ENCODE data around the gene MRRF. TPM values are rescaled to one million over a fixed set of nuclear protein-coding genes. Genes with fewer than 3 reads are reported as not detected.

Gene MRRF
- total and polyA plus RNA-seq, 8 donors, result 7.1 to 98.6 (median 26.4) TPM

GRCh38 chr9:122336189-122336588, 71.5 kb downstream of the MRRF start:
- no peaks in the 10 kb centered on the region for H3K36me3 ChIP-seq
- H3K9me3 ChIP-seq, result no peaks in the 10 kb centered on the region
- TF ChIP-seq EP300 (IDR thresholded peaks at IDR 0.05) (no peak), POLR2AphosphoS5 (IDR thresholded peaks at IDR 0.05) (no peak), POLR2A (IDR thresholded peaks at IDR 0.05) (no peak), CTCF (IDR thresholded peaks at IDR 0.05) (no peak)
- peaks cover 0 to 18% (median 7%) of the 10 kb centered on the region in 3 donors for H3K27me3 ChIP-seq
- no peak overlapping the region for H3K27ac ChIP-seq
- no peak overlapping the region for H3K4me3 ChIP-seq
- 87 to 94% (median 89%) methylated on average over 5 of the region's 5 CpGs for WGBS, 5 donors
- DNase-seq, result no peak
- intact Hi-C loops (cut with DNase I; ENCODE audit: low total_unique reads), result no loop called here
- peaks cover 0 to 4% (median 2%) of the 10 kb centered on the region in 4 donors for H3K4me1 ChIP-seq

- DNase-seq, result no peak
- no peaks in the 10 kb centered on the region for H3K36me3 ChIP-seq
- H3K4me1 ChIP-seq, result peaks cover 0 to 4% (median 2%) of the 10 kb centered on the region in 4 donors
- H3K9me3 ChIP-seq, result no peaks in the 10 kb centered on the region
- no peak overlapping the region for H3K4me3 ChIP-seq
- TF ChIP-seq EP300 (IDR thresholded peaks at IDR 0.05), result no peak
- no peak for TF ChIP-seq POLR2AphosphoS5 (IDR thresholded peaks at IDR 0.05)
- no peak for TF ChIP-seq POLR2A (IDR thresholded peaks at IDR 0.05)
- no peak for TF ChIP-seq CTCF (IDR thresholded peaks at IDR 0.05)
- peaks cover 0 to 18% (median 7%) of the 10 kb centered on the region in 3 donors for H3K27me3 ChIP-seq
- 32 to 48% (median 46%) methylated on average over 21 to 26 of the region's 26 CpGs for WGBS, 5 donors
- H3K27ac ChIP-seq, result no peak overlapping the region
- intact Hi-C loops (cut with DNase I; ENCODE audit: low total_unique reads), result no loop called here
Observed at GRCh38 chr9:122336866-122337555, 72.3 kb downstream of the MRRF start.

GRCh38 chr9:122337556-122337929, 72.9 kb downstream of the MRRF start:
- no peak for TF ChIP-seq POLR2AphosphoS5 (IDR thresholded peaks at IDR 0.05)
- no peak for TF ChIP-seq CTCF (IDR thresholded peaks at IDR 0.05)
- no peak for TF ChIP-seq EP300 (IDR thresholded peaks at IDR 0.05)
- no peak for TF ChIP-seq POLR2A (IDR thresholded peaks at IDR 0.05)
- peaks cover 0 to 18% (median 7%) of the 10 kb centered on the region in 3 donors for H3K27me3 ChIP-seq
- no peak for DNase-seq
- H3K27ac ChIP-seq, result no peak overlapping the region
- H3K9me3 ChIP-seq, result no peaks in the 10 kb centered on the region
- H3K4me3 ChIP-seq, result no peak overlapping the region
- H3K4me1 ChIP-seq, result peaks cover 0 to 4% (median 2%) of the 10 kb centered on the region in 4 donors
- intact Hi-C loops (cut with DNase I; ENCODE audit: low total_unique reads), result no loop called here
- WGBS, 5 donors, result 60 to 76% (median 65%) methylated on average over 4 of the region's 4 CpGs
- H3K36me3 ChIP-seq, result no peaks in the 10 kb centered on the region

GRCh38 chr9:122338536-122338935, 73.9 kb downstream of the MRRF start:
- Histone ChIP-seq H3K4me3 (no peak overlapping the region), H3K27ac (no peak overlapping the region), H3K4me1 (peaks cover 0 to 4% (median 2%) of the 10 kb centered on the region in 4 donors), H3K36me3 (no peaks in the 10 kb centered on the region), H3K27me3 (peaks cover 0 to 18% (median 7%) of the 10 kb centered on the region in 3 donors), H3K9me3 (no peaks in the 10 kb centered on the region)
- no peak for DNase-seq
- TF ChIP-seq POLR2A (IDR thresholded peaks at IDR 0.05) (no peak), CTCF (IDR thresholded peaks at IDR 0.05) (no peak), EP300 (IDR thresholded peaks at IDR 0.05) (no peak), POLR2AphosphoS5 (IDR thresholded peaks at IDR 0.05) (no peak)
- intact Hi-C loops (cut with DNase I; ENCODE audit: low total_unique reads), result no loop called here
- WGBS, 5 donors, result 61 to 68% (median 62%) methylated on average over 6 of the region's 6 CpGs

Data from stomach (tissue), 9 donors.